Measurements from ENCODE around the gene CD80.
"Not testable (repeated sequence)": the region's sequence is repeated elsewhere in the genome, so short reads cannot be mapped to it uniquely, and the experiment has no call there.

DNA sequence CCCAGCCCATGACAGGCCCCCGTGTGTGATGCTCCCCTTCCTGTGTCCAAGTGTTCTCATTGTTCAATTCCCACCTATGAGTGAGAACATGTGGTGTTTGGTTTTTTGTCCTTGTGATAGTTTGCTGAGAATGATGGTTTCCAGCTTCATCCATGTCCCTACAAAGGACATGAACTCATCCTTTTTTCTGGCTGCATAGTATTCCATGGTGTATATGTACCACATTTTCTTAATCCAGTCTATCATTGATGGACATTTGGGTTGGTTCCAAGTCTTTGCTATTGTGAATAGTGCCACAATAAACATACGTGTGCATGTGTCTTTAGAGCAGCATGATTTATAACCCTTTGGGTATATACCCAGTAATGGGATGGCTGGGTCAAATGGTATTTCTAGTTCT is 3.9 kb upstream of the CD80 start:
- not testable (repeated sequence) for TF ChIP-seq ZNF214 (tag by site-specific recombination; IDR thresholded peaks at IDR 0.05; ENCODE audit: borderline replicate concordance); ZXDB (tag by site-specific recombination; IDR thresholded peaks at IDR 0.05); TRIM28 (IDR thresholded peaks at IDR 0.05; ENCODE audit: borderline replicate concordance, low read length); ZNF292 (tag by site-specific recombination; IDR thresholded peaks at IDR 0.05; ENCODE audit: borderline replicate concordance, low read depth)
- TF ChIP-seq, protein P1, sequence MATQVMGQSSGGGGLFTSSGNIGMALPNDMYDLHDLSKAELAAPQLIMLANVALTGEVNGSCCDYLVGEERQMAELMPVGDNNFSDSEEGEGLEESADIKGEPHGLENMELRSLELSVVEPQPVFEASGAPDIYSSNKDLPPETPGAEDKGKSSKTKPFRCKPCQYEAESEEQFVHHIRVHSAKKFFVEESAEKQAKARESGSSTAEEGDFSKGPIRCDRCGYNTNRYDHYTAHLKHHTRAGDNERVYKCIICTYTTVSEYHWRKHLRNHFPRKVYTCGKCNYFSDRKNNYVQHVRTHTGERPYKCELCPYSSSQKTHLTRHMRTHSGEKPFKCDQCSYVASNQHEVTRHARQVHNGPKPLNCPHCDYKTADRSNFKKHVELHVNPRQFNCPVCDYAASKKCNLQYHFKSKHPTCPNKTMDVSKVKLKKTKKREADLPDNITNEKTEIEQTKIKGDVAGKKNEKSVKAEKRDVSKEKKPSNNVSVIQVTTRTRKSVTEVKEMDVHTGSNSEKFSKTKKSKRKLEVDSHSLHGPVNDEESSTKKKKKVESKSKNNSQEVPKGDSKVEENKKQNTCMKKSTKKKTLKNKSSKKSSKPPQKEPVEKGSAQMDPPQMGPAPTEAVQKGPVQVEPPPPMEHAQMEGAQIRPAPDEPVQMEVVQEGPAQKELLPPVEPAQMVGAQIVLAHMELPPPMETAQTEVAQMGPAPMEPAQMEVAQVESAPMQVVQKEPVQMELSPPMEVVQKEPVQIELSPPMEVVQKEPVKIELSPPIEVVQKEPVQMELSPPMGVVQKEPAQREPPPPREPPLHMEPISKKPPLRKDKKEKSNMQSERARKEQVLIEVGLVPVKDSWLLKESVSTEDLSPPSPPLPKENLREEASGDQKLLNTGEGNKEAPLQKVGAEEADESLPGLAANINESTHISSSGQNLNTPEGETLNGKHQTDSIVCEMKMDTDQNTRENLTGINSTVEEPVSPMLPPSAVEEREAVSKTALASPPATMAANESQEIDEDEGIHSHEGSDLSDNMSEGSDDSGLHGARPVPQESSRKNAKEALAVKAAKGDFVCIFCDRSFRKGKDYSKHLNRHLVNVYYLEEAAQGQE (tag by site-specific recombination; IDR thresholded peaks at IDR 0.05): not testable (repeated sequence)
- TF ChIP-seq, protein P2, sequence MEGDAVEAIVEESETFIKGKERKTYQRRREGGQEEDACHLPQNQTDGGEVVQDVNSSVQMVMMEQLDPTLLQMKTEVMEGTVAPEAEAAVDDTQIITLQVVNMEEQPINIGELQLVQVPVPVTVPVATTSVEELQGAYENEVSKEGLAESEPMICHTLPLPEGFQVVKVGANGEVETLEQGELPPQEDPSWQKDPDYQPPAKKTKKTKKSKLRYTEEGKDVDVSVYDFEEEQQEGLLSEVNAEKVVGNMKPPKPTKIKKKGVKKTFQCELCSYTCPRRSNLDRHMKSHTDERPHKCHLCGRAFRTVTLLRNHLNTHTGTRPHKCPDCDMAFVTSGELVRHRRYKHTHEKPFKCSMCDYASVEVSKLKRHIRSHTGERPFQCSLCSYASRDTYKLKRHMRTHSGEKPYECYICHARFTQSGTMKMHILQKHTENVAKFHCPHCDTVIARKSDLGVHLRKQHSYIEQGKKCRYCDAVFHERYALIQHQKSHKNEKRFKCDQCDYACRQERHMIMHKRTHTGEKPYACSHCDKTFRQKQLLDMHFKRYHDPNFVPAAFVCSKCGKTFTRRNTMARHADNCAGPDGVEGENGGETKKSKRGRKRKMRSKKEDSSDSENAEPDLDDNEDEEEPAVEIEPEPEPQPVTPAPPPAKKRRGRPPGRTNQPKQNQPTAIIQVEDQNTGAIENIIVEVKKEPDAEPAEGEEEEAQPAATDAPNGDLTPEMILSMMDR (tag by site-specific recombination; IDR thresholded peaks at IDR 0.05): not testable (repeated sequence)
